ENCODE measurements around the gene ARHGAP9.
"Not testable (repeated sequence)": the region's sequence is repeated elsewhere in the genome, so short reads cannot be mapped to it uniquely, and the experiment has no call there.

GRCh38 chr12:57506541-57506940 is 26.9 kb upstream of the ARHGAP9 start:
- not testable (repeated sequence) for TF ChIP-seq EZH2 (IDR thresholded peaks at IDR 0.05; ENCODE audit: low read length, missing control alignments); CTCF (conservative IDR thresholded peaks at IDR 0.05 in 1 of 2, IDR thresholded peaks at IDR 0.05 in 1 of 2; ENCODE audit: low read depth in 1 of 2, low read length in 2 of 2)
